ENCODE measurements around the gene PKN3. TPM values are rescaled to one million over a fixed set of nuclear protein-coding genes. Genes with fewer than 3 reads are reported as not detected.

Gene PKN3
- total and polyA plus RNA-seq, 2 of the 13 experiments (the other 11 are each of a cell fraction or from before 2014, with no cell fraction given), result 10.5 to 13.2 TPM

DNA sequence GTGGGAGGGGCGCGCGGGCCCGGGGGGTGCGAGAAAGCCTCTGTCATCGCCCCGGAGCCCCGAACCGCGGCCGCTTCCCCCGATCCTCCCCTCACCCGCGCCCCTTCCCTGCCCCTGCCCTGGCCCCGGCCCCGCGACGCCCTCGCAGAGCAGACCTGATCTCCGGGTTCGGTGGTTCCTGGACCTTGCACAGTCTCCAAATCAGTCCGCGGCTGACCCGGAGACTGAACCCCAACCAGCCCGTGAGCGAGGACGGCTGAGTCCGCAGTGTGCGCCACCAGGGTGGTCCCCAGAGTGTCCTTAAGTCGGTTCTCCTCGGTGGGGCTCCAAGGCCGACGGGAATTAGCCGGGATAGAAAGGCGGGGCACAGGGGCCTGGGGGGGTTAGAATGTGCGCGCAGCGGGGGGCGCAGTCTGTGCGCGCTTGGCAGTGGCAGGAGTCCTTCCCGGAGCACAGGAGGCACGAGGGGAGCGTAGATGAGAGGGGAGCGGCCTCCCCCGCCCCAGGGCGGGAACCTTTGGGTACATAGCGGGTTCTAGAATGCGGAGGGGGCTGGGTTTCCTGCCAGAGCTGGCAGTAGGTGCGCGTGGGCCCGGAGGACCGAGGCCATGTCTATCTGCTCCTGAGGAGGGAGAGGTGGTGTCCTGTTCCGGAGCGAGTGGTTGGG is 779 bp downstream of the PKN3 start (continued):
- TF ChIP-seq, protein P1, sequence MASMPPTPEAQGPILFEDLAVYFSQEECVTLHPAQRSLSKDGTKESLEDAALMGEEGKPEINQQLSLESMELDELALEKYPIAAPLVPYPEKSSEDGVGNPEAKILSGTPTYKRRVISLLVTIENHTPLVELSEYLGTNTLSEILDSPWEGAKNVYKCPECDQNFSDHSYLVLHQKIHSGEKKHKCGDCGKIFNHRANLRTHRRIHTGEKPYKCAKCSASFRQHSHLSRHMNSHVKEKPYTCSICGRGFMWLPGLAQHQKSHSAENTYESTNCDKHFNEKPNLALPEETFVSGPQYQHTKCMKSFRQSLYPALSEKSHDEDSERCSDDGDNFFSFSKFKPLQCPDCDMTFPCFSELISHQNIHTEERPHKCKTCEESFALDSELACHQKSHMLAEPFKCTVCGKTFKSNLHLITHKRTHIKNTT (CRISPR knock-in tag; IDR thresholded peaks at IDR 0.05), result no peak
- TF ChIP-seq MZF1 (CRISPR knock-in tag; IDR thresholded peaks at IDR 0.05; ENCODE audit: borderline replicate concordance) (no peak), ZNF777 (CRISPR knock-in tag; IDR thresholded peaks at IDR 0.05) (0 out of 2 replicates have a peak, but pooled peaks have one; percentile 2), ZSCAN31 (CRISPR knock-in tag; IDR thresholded peaks at IDR 0.05; ENCODE audit: low read depth) (no peak), NFE2L2 (IDR thresholded peaks at IDR 0.05; ENCODE audit: low read length) (no peak), NCOA1 (CRISPR knock-in tag; IDR thresholded peaks at IDR 0.05) (0 out of 2 replicates have a peak, but pooled peaks have one; percentile 3), ZBTB42 (CRISPR knock-in tag; IDR thresholded peaks at IDR 0.05) (0 out of 2 replicates have a peak, but pooled peaks have one; percentile 7), ZSCAN30 (CRISPR knock-in tag; IDR thresholded peaks at IDR 0.05) (no peak), ZFP41 (CRISPR knock-in tag; IDR thresholded peaks at IDR 0.05; ENCODE audit: borderline replicate concordance) (no peak), PHF8 (CRISPR knock-in tag; IDR thresholded peaks at IDR 0.05) (no peak), DR1 (CRISPR knock-in tag; IDR thresholded peaks at IDR 0.05) (no peak), ZNF773 (CRISPR knock-in tag; IDR thresholded peaks at IDR 0.05; ENCODE audit: borderline replicate concordance) (no peak), RELA (CRISPR knock-in tag; IDR thresholded peaks at IDR 0.05) (no peak)
- TF ChIP-seq, protein P2, sequence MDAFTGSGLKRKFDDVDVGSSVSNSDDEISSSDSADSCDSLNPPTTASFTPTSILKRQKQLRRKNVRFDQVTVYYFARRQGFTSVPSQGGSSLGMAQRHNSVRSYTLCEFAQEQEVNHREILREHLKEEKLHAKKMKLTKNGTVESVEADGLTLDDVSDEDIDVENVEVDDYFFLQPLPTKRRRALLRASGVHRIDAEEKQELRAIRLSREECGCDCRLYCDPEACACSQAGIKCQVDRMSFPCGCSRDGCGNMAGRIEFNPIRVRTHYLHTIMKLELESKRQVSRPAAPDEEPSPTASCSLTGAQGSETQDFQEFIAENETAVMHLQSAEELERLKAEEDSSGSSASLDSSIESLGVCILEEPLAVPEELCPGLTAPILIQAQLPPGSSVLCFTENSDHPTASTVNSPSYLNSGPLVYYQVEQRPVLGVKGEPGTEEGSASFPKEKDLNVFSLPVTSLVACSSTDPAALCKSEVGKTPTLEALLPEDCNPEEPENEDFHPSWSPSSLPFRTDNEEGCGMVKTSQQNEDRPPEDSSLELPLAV (CRISPR knock-in tag; conservative IDR thresholded peaks at IDR 0.05; ENCODE audit: low read depth), result no peak
- TF ChIP-seq, protein P3, sequence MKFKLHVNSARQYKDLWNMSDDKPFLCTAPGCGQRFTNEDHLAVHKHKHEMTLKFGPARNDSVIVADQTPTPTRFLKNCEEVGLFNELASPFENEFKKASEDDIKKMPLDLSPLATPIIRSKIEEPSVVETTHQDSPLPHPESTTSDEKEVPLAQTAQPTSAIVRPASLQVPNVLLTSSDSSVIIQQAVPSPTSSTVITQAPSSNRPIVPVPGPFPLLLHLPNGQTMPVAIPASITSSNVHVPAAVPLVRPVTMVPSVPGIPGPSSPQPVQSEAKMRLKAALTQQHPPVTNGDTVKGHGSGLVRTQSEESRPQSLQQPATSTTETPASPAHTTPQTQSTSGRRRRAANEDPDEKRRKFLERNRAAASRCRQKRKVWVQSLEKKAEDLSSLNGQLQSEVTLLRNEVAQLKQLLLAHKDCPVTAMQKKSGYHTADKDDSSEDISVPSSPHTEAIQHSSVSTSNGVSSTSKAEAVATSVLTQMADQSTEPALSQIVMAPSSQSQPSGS (CRISPR knock-in tag; IDR thresholded peaks at IDR 0.05), result no peak
- TF ChIP-seq, protein P4, sequence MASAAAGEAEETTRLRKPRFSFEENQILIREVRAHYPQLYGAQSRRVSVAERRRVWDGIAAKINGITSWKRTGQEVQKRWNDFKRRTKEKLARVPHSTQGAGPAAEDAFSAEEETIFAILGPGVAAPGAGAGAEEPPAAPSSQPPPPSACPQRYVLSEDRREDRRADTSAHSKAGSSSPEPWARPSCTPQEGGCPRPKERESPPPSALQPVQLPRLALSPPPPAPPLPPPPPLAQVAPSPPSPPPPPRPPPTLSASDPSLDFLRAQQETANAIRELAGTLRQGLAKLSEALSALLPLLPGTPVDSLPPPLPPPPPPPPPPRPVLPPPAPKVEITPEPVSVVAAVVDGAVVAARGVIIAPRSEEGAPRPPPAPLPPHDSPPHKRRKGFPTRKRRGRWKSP (CRISPR knock-in tag; IDR thresholded peaks at IDR 0.05), result peak; percentile 6
- TF ChIP-seq, protein P5, sequence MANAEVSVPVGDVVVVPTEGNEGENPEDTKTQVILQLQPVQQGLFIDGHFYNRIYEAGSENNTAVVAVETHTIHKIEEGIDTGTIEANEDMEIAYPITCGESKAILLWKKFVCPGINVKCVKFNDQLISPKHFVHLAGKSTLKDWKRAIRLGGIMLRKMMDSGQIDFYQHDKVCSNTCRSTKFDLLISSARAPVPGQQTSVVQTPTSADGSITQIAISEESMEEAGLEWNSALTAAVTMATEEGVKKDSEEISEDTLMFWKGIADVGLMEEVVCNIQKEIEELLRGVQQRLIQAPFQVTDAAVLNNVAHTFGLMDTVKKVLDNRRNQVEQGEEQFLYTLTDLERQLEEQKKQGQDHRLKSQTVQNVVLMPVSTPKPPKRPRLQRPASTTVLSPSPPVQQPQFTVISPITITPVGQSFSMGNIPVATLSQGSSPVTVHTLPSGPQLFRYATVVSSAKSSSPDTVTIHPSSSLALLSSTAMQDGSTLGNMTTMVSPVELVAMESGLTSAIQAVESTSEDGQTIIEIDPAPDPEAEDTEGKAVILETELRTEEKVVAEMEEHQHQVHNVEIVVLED (CRISPR knock-in tag; IDR thresholded peaks at IDR 0.05; ENCODE audit: borderline replicate concordance), result 0 out of 2 replicates have a peak, but pooled peaks have one; percentile 9
- TF ChIP-seq, protein P6, sequence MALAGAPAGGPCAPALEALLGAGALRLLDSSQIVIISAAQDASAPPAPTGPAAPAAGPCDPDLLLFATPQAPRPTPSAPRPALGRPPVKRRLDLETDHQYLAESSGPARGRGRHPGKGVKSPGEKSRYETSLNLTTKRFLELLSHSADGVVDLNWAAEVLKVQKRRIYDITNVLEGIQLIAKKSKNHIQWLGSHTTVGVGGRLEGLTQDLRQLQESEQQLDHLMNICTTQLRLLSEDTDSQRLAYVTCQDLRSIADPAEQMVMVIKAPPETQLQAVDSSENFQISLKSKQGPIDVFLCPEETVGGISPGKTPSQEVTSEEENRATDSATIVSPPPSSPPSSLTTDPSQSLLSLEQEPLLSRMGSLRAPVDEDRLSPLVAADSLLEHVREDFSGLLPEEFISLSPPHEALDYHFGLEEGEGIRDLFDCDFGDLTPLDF (CRISPR knock-in tag; IDR thresholded peaks at IDR 0.05), result no peak
